ENCODE measurements around the gene MISP3.

The MISP3 gene

DNA sequence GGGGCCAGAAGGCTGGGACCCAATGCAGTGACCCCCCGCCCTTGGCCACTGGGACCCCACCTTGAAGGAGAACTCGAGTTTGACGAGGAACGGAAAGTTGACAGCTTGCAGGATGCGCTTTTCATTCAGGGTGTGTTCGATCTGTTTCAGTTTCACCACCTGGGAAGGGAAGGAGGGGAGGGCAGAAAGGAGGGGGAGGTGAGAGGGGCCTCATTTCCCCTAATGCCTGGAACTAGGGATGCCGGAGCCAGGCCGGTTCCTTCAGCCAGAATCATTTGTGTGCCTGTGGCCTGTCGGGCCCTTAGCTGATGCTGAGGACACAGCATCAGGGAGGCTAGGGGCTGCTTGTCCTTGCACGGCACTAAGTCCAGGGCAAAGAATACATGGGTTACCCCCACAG, 30.2 kb downstream of the MISP3 start:
- DNase-seq (ENCODE audit: low read depth), result no peak

- DNase-seq (ENCODE audit: low read depth), result no peak
Observed at GRCh38 chr19:14103310-14103709, 30.7 kb downstream of the MISP3 start.

GRCh38 chr19:14105680-14106079, 33.1 kb downstream of the MISP3 start:
- no peak for DNase-seq (ENCODE audit: low read depth)

DNA sequence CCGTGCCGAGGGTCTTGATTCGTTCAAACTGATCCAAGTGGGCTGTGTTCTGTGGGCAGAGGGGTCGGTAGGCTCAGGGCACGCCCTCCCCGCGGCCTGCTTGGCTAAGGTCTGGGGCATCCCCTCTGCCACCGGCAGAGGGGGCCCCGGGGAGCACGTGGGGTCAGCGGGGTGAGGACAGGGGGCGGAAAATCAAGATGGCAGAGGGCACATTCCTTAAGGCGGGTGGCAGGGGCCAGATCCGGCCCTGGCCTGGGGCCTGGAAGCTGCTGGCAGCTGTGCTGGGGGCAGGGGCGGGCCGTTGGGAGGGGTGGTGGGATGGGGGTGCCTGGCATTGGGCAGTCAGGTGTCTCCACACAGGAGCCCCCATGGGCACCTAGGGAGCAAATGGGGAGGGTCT, 34.3 kb downstream of the MISP3 start:
- DNase-seq (ENCODE audit: low read depth), result no peak

- no peak for DNase-seq (ENCODE audit: low read depth)
Observed at GRCh38 chr19:14107581-14108461, 35.2 kb downstream of the MISP3 start.

DNA sequence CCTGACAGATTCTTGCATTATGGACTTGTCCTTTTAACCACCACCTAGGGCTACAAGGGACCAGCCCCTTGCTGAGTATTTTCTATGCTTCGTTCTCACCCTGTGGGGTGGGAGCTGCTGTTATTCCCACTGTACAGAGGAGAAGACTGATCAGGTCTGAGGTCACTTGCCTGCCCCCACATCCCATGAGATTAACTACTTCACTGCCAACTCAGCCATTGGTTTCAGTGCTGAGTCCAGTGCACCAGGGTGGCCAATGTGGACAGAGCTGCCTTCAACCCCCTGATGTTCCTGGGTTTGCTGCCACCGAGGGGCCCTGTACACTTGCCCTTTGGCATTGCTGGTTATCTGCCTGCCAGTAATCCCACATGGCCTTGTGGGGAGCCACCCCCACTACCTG, 38.1 kb downstream of the MISP3 start:
- no peak for DNase-seq (ENCODE audit: low read depth)

GRCh38 chr19:14111486-14111885, 38.9 kb downstream of the MISP3 start:
- no peak for DNase-seq (ENCODE audit: low read depth)

DNA sequence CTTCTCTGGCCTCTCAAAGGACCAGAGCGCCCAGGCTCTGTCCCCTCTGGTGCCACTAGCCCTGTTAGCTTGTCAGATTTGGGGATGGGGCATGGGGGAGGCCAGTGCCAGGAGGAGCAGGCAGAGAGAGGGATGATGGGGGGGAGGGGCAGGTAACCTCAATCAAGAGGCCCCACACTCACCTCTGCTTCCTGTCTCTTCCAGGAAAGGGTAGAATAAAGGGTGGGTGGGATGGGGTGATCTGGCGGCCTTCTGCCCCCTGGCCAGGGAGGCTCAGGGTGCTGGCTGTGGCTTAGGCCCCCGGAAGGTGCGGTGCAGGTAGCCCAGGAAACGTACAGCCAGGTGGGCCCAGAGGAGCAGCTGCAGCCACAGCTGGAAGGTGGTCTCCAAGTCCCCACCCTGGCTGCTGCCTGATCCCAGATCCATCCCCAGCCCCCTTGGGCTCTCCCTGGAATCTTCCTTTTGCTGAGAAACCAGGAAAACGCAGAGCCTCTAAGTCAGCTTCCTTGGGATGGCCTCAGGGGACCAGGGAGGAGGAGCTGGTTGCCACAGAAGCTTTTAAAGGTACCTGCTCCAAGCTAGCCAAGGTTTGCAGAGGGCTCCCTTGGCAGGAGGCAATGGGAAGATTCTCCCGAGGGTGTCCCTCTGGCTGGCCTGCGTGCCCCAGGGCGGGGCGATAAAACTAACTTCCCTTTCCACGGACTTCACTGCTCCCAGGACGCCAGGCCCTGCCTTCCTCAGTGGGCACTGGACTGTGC, 39.6 kb downstream of the MISP3 start:
- DNase-seq (ENCODE audit: low read depth), result no peak

GRCh38 chr19:14112809-14113385, 40.3 kb downstream of the MISP3 start:
- no peak for DNase-seq (ENCODE audit: low read depth)

DNA sequence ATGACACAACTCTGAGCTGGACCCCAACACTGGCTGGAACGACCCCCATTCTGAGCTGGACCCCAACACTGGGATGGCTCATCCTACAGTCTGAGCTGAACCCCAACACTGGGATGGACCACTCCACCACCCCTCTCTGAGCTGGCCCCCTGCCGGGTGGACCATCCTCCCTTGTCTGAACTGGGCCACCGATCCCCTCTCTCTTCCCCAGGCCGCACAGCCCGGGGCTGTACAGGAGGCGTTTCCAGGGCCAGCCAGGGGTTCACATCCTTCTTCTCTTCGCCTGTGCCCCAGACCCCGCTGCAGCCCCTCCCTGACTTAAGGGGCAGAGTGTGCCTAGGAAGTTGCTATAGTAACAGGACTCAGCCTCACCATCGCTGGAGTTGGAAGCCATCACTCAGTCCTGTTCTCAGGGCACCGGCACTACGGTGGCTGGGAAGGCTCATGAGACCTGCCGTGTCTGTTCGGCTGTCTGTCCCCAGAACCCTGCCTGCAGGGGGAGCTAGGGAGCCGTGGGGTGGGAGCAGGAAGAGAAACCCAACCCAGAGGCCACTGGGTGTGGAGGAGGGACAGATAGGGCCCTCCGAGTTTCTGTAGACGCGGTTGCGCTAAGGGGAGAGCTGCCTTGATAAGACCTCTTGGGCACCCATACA, 41.3 kb downstream of the MISP3 start:
- DNase-seq (ENCODE audit: low read depth), result peak; percentile 27

DNA sequence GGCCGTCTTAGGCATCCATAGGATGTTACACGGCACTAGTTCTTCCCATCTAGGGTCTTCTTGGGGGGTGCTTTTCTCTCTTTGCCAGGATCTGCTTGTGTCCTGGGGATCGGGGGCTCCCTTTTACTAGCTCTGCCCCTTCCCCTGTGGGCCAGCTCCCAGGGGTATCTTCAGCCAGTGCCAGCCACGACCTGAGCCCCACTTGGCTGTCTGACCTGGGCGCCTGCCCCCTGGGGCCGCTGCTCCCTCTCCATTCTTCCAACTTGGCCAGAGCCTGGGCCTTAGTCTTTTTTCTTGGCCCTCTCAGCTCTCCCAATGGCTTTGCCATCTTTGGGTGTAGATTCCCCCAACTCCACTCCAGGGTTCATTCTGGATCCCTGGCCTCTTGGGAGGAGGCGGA, 41.9 kb downstream of the MISP3 start:
- no peak for DNase-seq (ENCODE audit: low read depth)

DNA sequence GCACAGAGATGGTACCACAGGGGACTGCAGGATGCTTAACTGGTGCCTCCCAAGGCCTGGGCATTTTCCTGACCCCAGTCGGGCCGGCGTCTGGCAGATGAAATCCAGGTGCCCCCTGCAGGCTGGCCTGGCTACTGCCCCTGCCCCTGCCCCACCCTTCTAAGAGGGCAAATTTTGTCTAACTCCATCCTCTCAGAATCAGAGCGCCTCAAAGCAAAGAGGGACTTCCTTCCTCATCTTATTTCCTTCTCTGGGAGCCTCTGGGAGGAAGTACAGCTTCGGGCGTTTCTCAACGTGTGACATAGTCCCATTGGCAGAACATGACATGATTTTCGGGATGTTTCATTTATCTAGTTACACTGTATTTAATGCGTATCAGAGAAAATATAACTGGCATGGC, 42.3 kb downstream of the MISP3 start:
- peak; percentile 20 for DNase-seq (ENCODE audit: low read depth)

DNA sequence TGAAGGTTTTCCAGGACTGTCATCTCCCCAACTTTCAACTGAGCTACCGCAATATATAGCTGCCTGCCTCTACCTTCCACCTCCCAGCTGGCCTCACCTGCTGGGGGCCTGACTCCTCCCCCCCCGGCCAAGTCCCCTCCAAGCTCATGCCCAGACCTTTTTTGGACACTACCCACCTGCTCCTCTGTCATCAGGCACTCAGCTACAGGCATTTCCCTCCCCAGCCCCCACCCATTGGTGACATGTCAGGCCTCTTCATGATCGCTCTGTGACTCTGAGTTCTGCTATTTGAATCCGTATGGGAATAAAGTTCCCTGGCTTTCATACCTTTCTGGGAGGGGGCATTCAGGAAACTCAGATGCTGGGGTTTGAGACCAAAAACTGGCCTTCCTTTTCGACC, 43.2 kb downstream of the MISP3 start:
- no peak for DNase-seq (ENCODE audit: low read depth)

DNA sequence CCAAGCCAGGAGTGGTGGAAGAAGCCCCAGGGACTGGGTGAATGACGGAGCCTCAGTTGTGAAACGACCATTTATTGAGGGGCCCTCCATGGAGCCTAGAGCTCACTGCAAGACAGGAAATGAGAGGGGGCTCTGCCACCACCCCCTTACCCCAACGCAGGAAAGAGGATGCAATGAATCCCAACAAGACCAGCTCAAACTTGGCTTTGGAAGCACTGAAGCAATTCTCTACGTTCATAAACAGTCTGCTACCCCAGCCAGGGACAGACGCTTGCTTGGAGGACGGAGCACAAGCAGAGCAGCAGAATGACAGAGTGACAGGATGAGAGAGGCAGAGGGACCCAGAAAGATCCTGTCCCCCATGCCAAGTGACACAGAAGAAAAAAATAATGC, 43.9 kb downstream of the MISP3 start:
- DNase-seq (ENCODE audit: low read depth), result no peak

DNA sequence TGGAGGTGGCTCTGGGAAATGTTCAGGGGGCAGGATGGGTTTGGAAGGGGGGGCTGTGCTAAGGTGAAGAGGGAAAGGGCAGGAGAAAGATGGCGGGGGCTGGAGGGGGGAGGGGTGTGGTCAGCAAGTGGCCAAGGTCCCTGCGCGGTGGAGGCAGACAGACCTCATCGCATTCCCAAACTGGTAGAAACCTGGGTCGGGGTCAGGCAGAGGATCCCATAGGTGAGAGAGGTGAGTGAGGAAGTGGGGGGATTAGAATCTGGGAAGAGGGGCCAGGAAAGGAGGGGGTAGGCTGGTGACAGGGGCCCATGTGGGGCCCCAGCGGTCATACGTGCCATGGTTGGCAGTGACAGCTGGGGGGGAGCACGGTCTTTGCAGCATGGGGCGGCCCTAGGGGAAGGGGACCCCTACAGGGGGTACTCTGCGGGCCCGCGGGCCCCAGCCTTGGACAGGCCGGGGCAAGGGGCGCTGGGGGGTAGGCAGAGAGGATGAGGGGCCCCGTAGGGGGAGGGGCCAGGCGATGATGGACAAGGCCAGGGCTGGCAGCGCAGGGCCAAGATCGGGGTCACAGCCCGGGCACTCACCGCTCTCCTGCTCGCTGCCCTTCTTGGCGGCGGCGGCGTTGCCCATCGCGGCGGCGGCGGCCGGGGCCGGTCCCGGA, 44.5 kb downstream of the MISP3 start:
- no peak for DNase-seq (ENCODE audit: low read depth)

GRCh38 chr19:14117668-14118164, 45.1 kb downstream of the MISP3 start, which contains the start of gene PRKACA:
PRKACA (minus strand) TSS chr19:14117762; CDS start chr19:14117547, 215 bp downstream.
- DNase-seq (ENCODE audit: low read depth), result peak; percentile 99

DNA sequence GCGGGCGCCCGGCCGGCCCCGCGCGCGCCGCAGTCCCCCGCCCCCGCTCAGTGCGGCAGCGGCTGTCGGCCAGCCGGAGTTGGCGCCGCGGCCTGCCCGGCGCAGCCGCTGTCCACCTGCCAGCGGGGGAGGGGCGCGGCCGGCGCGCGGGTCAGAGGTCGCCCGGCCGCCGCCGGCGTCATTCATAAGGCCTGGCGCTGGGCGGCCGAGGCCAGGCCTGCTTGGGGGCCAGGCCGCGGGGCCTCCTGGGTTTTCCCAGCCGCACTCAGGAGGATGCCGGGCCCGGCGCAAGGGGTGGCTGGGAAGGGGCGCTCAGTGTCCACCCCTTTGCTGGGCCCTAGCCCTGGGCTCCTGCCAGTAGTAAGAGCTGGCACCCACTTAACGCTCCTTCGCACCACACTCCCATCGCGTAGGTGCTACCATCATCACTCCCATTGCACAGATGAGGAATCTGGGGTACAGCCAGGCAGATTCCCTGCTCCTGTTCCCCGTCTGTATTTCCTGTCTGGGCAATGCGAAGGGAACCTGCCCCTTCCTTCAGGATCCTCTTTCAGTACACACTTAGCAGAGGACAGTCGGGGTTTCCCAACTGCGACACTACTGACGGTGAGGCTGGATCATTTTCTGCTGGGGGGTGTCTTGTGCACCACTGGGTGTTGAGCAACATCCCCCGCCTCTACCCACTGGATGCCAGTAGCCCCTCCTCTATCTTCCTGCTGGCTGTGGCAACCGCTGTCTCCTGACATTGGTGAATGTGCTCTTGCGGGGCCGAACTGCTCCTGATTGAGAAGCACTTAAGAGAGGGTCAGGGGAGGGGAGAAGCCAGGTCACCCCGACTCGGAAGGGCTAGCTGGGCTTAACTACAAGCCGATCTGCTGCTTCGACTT, 45.8 kb downstream of the MISP3 start:
- peak; percentile 23 for DNase-seq (ENCODE audit: low read depth)

GRCh38 chr19:14119146-14119545, 46.6 kb downstream of the MISP3 start:
- DNase-seq (ENCODE audit: low read depth), result no peak

GRCh38 chr19:14119644-14120496, 47.3 kb downstream of the MISP3 start:
- no peak for DNase-seq (ENCODE audit: low read depth)

DNA sequence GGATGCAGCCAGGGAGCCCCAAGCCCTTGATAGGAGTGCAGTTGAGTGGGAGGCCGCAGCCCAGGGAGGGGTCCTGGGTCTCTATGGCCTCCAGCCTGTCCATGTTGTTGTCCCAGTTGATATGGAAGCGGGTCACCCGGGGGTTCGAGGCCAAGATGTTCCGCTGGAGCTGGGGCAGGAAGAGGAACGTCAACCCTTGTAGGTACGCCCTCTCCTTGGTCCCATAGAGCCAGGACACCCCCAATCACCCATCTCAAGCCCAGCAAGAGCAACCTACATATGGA, 47.9 kb downstream of the MISP3 start:
- no peak for DNase-seq (ENCODE audit: low read depth)
